Spleen (tissue), 11 donors: Measurements from ENCODE around the gene RGR. TPM values are rescaled to one million over a fixed set of nuclear protein-coding genes. Genes with fewer than 3 reads are reported as not detected.
A peak's percentile ranks its signal among the peaks of the same experiment; 100 is the strongest.
"Not testable (repeated sequence)": the region's sequence is repeated elsewhere in the genome, so short reads cannot be mapped to it uniquely, and the experiment has no call there.

ENCODE experiments used
- DNase-seq: peaks from one replicate; pipeline ENCODE4 v3.0.0-alpha.2; 2020
- H3K27ac ChIP-seq, 8 donors: fragments of 200-600 bp; sonication (generic) in 7 of 8; 1 replicate in 4 of 8; 2 replicates in 4 of 8; pipeline versions ENCODE4 v1.5.0 to v1.8.0; 2016 to 2021; ENCODE audit warnings: inconsistent platforms in 4 of 8, mild to moderate bottlenecking in 4 of 8, moderate library complexity in 1 of 8
- H3K27me3 ChIP-seq, 7 donors: fragments of 200-600 bp; sonication (generic) in 6 of 7; replicated peaks in 1 of 7; 1 replicate in 4 of 7; 2 replicates in 3 of 7; pipeline versions ENCODE4 v1.5.0 to v1.8.0; 2016 to 2021; ENCODE audit warnings: inconsistent platforms in 3 of 7, mild to moderate bottlenecking in 1 of 7
- H3K36me3 ChIP-seq, 6 donors: fragments of 200-600 bp; sonication (generic) in 5 of 6; 1 replicate in 4 of 6; 2 replicates in 2 of 6; pipeline versions ENCODE4 v1.5.0 to v1.8.0; 2016 to 2021; ENCODE audit warnings: inconsistent platforms in 2 of 6
- H3K4me1 ChIP-seq, 6 donors: fragments of 200-600 bp; sonication (generic) in 5 of 6; 1 replicate in 3 of 6; 2 replicates in 3 of 6; pipeline versions ENCODE4 v1.5.0 to v1.8.0; 2016 to 2021; ENCODE audit warnings: inconsistent platforms in 3 of 6
- H3K4me3 ChIP-seq, 8 donors: fragments of 200-600 bp; sonication (generic) in 7 of 8; 1 replicate in 4 of 8; 2 replicates in 4 of 8; pipeline versions ENCODE4 v1.5.0 to v1.8.0; 2016 to 2021; ENCODE audit warnings: inconsistent platforms in 4 of 8, mild to moderate bottlenecking in 4 of 8, moderate library complexity in 2 of 8
- H3K9me3 ChIP-seq, 8 donors: fragments of 200-600 bp; sonication (generic) in 7 of 8; 1 replicate in 4 of 8; 2 replicates in 4 of 8; pipeline versions ENCODE4 v1.5.0 to v1.8.0; 2016 to 2021; ENCODE audit warnings: inconsistent platforms in 4 of 8
- POLR2A ChIP-seq, 3 donors: fragments of 450-650 bp; IDR thresholded peaks; one replicate each; pipeline ENCODE4 v1.5.1; 2017; ENCODE audit warnings: antibody characterized with exemption in 3 of 3, mild to moderate bottlenecking in 1 of 3
- POLR2AphosphoS5 ChIP-seq, 3 donors: sonication (generic); formaldehyde crosslinking; IDR thresholded peaks; one replicate each; pipeline ENCODE4 v1.5.1; 2017; ENCODE audit warnings: antibody characterized with exemption in 3 of 3
- WGBS, 5 donors: extraction: QIAGEN DNeasy Blood & Tissue Kit in 3 of 5; methylation state at CpG; one replicate each; pipeline versions ENCODE4 v1.1.5 to v1.1.7; 2013 to 2018; 5-methylcytosine and 5-hydroxymethylcytosine counted together
- intact Hi-C: fragments of 100-400 bp; cut with DNase I; formaldehyde crosslinking; loops from one replicate; pipeline ENCODE4 v1.15.0; 2023; ENCODE audit warnings: low total_unique reads
- polyA plus RNA-seq, 3 donors: library from polyadenylated mRNA; stranded (reverse); fragments of 200-250 nt; gene quantifications; one replicate each; pipeline ENCODE4 v1.2.1, GENCODE V29; 2013
- total RNA-seq, 7 donors: library from RNA; depleted of rRNA in 3 of 7; stranded (reverse); fragments of >200 nt in 3 of 7; fragmentation: NEBNext Ultra II Directional in 4 of 7; extraction: Animal tissue kit (Norgen Biotek cat#: 25700) in 4 of 7; gene quantifications; one replicate each; pipeline versions ENCODE4 v1.1.0 to v1.2.1, GENCODE V29; 2016 to 2021
- TF ChIP-seq, protein P1 (sequence below), 11 experiments: fragments of 200-600 bp in 7 of 11; fragments of 450-650 bp in 4 of 11; sonication (generic) in 4 of 11; IDR thresholded peaks in 8 of 11; conservative IDR thresholded peaks in 3 of 11; 1 replicate in 7 of 11; 2 replicates in 4 of 11; pipeline versions ENCODE4 v1.4.0 to v1.8.0; 2016 to 2021; ENCODE audit warnings: antibody characterized with exemption in 11 of 11, inconsistent platforms in 4 of 11, mild to moderate bottlenecking in 1 of 11
- donor health status: healthy with polysubstance abuse.
- donor health status: DM: no; HTN: no; CAD: no; lungs with moderate emphysema.
- donor health status: DM: no; HTN: no; CAD: no.
- donor health status: Bipolar disorder and iron deficiency.
- donor health status: healthy.
- donor health status: DM: no; HTN: no; CAD: no.
- donor health status: DM: yes; HTN: yes; CAD: no.

The RGR gene
- total and polyA plus RNA-seq, 10 donors, result not detected

GRCh38 chr10:84267503-84268126 lies 22.8 kb downstream of the RGR start:
- TF ChIP-seq, protein P1, sequence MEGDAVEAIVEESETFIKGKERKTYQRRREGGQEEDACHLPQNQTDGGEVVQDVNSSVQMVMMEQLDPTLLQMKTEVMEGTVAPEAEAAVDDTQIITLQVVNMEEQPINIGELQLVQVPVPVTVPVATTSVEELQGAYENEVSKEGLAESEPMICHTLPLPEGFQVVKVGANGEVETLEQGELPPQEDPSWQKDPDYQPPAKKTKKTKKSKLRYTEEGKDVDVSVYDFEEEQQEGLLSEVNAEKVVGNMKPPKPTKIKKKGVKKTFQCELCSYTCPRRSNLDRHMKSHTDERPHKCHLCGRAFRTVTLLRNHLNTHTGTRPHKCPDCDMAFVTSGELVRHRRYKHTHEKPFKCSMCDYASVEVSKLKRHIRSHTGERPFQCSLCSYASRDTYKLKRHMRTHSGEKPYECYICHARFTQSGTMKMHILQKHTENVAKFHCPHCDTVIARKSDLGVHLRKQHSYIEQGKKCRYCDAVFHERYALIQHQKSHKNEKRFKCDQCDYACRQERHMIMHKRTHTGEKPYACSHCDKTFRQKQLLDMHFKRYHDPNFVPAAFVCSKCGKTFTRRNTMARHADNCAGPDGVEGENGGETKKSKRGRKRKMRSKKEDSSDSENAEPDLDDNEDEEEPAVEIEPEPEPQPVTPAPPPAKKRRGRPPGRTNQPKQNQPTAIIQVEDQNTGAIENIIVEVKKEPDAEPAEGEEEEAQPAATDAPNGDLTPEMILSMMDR (IDR thresholded peaks at IDR 0.05 in 8 of 11, conservative IDR thresholded peaks at IDR 0.05 in 3 of 11), result peak in 9 of 11 experiments; percentile 12 to 51 (median 34)
- TF ChIP-seq POLR2AphosphoS5 (IDR thresholded peaks at IDR 0.05), result no peak
- no peak overlapping the region for H3K4me3 ChIP-seq
- intact Hi-C loops, result no loop called here
- peaks cover 0 to 5% (median 2%) of the 10 kb centered on the region in 6 donors for H3K4me1 ChIP-seq
- no peaks in the 10 kb centered on the region for H3K36me3 ChIP-seq
- no peaks in the 10 kb centered on the region for H3K9me3 ChIP-seq
- DNase-seq, result no peak
- peaks cover 0 to 28% (median 0%) of the 10 kb centered on the region in 7 donors for H3K27me3 ChIP-seq
- H3K27ac ChIP-seq, result no peak overlapping the region
- WGBS, 5 donors, result 41 to 49% (median 44%) methylated on average over 7 of the region's 7 CpGs

DNA sequence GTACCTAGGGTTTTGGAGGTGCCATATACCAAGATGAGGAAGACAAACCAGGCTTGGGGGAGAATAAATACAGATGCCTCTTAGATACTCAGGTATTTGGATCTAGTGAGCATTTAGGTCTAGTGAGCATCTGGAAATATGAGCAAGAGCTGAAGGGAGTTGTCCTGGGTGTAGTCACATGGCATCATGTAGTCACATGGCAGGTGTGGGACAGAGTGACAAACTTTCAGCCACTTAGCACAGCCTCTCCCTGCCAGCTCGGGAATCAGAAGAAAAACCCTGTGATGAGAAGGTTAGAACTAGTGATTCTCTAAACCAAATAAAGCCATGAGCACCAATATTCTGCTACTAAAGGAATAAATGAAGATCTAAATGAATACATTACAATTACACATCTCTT lies 24.3 kb downstream of the RGR start:
- intact Hi-C loops, result no loop called here
- Histone ChIP-seq H3K4me3 (no peak overlapping the region), H3K4me1 (peaks cover 0 to 5% (median 2%) of the 10 kb centered on the region in 6 donors), H3K36me3 (no peaks in the 10 kb centered on the region), H3K9me3 (no peaks in the 10 kb centered on the region), H3K27me3 (peaks cover 0 to 43% (median 4%) of the 10 kb centered on the region in 7 donors), H3K27ac (no peak overlapping the region)
- no peak for DNase-seq
- WGBS, 5 donors, result 54 to 86% (median 68%) methylated on average over 1 of the region's 1 CpG
- TF ChIP-seq, protein P1 (IDR thresholded peaks at IDR 0.05 in 8 of 11, conservative IDR thresholded peaks at IDR 0.05 in 3 of 11), result no peak
- TF ChIP-seq POLR2AphosphoS5 (IDR thresholded peaks at IDR 0.05) (no peak), POLR2A (IDR thresholded peaks at IDR 0.05) (no peak)

GRCh38 chr10:84269773-84270172 lies 24.9 kb downstream of the RGR start:
- H3K27ac ChIP-seq, result no peak overlapping the region
- H3K4me3 ChIP-seq, result no peak overlapping the region
- TF ChIP-seq POLR2A (IDR thresholded peaks at IDR 0.05), result no peak
- TF ChIP-seq, protein P1 (IDR thresholded peaks at IDR 0.05 in 8 of 11, conservative IDR thresholded peaks at IDR 0.05 in 3 of 11), result no peak
- TF ChIP-seq POLR2AphosphoS5 (IDR thresholded peaks at IDR 0.05), result no peak
- intact Hi-C loops, result no loop called here
- H3K4me1 ChIP-seq, result peaks cover 0 to under 1% (median under 1%) of the 10 kb centered on the region in 6 donors
- H3K27me3 ChIP-seq, result peaks cover 0 to 49% (median 5%) of the 10 kb centered on the region in 7 donors
- no peaks in the 10 kb centered on the region for H3K36me3 ChIP-seq
- H3K9me3 ChIP-seq, result no peaks in the 10 kb centered on the region
- 66 to 80% (median 71%) methylated on average over 2 of the region's 2 CpGs for WGBS, 5 donors
- no peak for DNase-seq

GRCh38 chr10:84270708-84271107 lies 25.9 kb downstream of the RGR start:
- DNase-seq, result no peak
- peaks cover 0 to 49% (median 5%) of the 10 kb centered on the region in 7 donors for H3K27me3 ChIP-seq
- H3K9me3 ChIP-seq, result no peaks in the 10 kb centered on the region
- H3K27ac ChIP-seq, result no peak overlapping the region
- intact Hi-C loops, result no loop called here
- no peaks in the 10 kb centered on the region for H3K36me3 ChIP-seq
- no peak overlapping the region for H3K4me3 ChIP-seq
- H3K4me1 ChIP-seq, result no peaks in the 10 kb centered on the region
- WGBS, 5 donors, result 42 to 65% (median 46%) methylated on average over 1 of the region's 1 CpG
- TF ChIP-seq POLR2AphosphoS5 (IDR thresholded peaks at IDR 0.05) (no peak), POLR2A (IDR thresholded peaks at IDR 0.05) (no peak)
- TF ChIP-seq, protein P1 (IDR thresholded peaks at IDR 0.05 in 8 of 11, conservative IDR thresholded peaks at IDR 0.05 in 3 of 11), result no peak

DNA sequence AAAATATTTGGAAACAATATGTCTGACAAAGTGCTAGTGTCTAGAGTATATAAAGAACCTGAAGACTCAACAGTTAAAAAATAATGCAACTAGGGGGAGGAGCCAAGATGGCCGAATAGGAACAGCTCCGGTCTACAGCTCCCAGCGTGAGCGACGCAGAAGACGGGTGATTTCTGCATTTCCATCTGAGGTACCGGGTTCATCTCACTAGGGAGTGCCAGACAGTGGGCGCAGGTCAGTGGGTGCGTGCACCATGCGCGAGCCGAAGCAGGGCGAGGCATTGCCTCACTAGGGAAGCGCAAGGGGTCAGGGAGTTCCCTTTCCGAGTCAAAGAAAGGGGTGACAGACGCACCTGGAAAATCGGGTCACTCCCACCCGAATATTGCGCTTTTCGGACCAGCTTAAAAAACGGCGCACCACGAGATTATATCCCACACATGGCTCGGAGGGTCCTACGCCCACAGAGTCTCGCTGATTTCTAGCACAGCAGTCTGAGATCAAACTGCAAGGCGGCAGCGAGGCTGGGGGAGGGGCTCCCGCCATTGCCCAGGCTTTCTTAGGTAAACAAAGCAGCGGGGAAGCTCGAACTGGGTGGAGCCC lies 35.1 kb downstream of the RGR start:
- H3K9me3 ChIP-seq, H3K36me3 ChIP-seq, H3K4me1 ChIP-seq, H3K27ac ChIP-seq, intact Hi-C loops, DNase-seq, H3K4me3 ChIP-seq: not testable (repeated sequence)
- 69 to 82% (median 80%) methylated on average over 23 to 31 of the region's 31 CpGs for WGBS, 5 donors
- peaks cover 0 to 27% (median 0%) of the 10 kb centered on the region in 7 donors for H3K27me3 ChIP-seq
